ENCODE data around the gene NALCN.

GRCh38 chr13:101190976-101191375, 225.3 kb downstream of the NALCN start:
- TF ChIP-seq CTCF (IDR thresholded peaks at IDR 0.05; ENCODE audit: insufficient read depth, low read depth, low read length) (no peak), EZH2 (IDR thresholded peaks at IDR 0.05; ENCODE audit: insufficient read depth, low read length) (no peak)

Data from astrocyte (in vitro differentiated cells and primary cell).